SU-DHL-6 (cell line): ENCODE data around the gene ABCB9.

Experiments
- EZH2phosphoT487 ChIP-seq: fragments of 200-600 bp; sonication (generic), shearing (Covaris generic); conservative IDR thresholded peaks from 2 replicates; pipeline ENCODE4 v1.6.1; 2018; ENCODE audit warnings: mild to moderate bottlenecking, antibody characterized with exemption, low read length, moderate library complexity, mixed read lengths
- TF ChIP-seq, protein P1 (sequence below): fragments of 200-600 bp; sonication (generic); IDR thresholded peaks from one replicate; pipeline ENCODE4 v1.5.1; 2017; ENCODE audit warnings: antibody characterized with exemption, mild to moderate bottlenecking, low read length, moderate library complexity; ENCODE audit not compliant: insufficient read depth, poor library complexity, severe bottlenecking

DNA sequence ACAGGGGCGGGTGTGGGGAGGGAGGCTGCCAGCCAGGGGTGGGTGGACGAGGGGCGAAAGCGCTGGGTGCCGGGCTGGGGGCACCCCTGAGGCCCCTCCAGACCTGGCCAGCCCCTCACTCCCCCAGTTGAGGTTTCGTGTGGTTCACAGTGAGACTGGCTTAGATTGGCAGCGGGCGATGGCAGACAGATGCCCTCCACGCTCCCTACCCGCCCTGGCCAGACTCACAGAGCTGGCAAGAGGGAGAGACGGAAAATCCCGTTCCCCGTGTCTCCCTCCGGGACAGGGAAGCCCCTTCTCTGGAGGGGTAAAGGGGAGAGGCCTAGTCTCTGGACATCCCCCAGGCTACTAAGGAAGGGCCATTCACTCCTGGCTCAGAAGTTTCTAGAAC, 37.1 kb downstream of the ABCB9 start:
- TF ChIP-seq, protein P1, sequence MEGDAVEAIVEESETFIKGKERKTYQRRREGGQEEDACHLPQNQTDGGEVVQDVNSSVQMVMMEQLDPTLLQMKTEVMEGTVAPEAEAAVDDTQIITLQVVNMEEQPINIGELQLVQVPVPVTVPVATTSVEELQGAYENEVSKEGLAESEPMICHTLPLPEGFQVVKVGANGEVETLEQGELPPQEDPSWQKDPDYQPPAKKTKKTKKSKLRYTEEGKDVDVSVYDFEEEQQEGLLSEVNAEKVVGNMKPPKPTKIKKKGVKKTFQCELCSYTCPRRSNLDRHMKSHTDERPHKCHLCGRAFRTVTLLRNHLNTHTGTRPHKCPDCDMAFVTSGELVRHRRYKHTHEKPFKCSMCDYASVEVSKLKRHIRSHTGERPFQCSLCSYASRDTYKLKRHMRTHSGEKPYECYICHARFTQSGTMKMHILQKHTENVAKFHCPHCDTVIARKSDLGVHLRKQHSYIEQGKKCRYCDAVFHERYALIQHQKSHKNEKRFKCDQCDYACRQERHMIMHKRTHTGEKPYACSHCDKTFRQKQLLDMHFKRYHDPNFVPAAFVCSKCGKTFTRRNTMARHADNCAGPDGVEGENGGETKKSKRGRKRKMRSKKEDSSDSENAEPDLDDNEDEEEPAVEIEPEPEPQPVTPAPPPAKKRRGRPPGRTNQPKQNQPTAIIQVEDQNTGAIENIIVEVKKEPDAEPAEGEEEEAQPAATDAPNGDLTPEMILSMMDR = no peak
- TF ChIP-seq EZH2phosphoT487 = no peak
